NOMO-1 (cell line): ENCODE data around the gene CUX1.
"Not testable (repeated sequence)": the region's sequence is repeated elsewhere in the genome, so short reads cannot be mapped to it uniquely, and the experiment has no call there.

Experiments used
- DNase-seq, 2 experiments: peaks; one replicate each; lab custom pipeline; 2025; ENCODE audit not compliant: unreplicated experiment in 2 of 2; lab: John Stamatoyannopoulos, UW

CUX1 gene

DNA sequence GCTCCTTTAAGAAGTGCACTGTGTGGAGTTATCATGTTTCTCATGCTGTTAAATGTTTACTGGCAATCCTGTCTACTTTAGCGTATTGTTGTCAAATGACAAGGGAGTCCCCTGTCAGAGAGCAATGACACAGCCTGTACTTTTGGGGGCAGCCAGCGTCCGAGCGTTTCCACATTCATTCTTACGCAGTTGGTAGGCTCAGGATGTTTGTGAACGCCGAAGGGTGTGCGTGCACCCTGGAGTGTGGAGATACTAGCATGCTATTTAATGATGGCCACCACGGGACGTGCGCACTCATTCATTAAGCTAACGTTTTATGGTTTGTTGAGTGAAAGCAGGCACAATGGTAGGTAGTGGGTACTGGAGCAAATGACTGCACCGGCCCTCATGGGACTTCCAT, 48.0 kb downstream of the CUX1 start:
- DNase-seq: no peak

DNA sequence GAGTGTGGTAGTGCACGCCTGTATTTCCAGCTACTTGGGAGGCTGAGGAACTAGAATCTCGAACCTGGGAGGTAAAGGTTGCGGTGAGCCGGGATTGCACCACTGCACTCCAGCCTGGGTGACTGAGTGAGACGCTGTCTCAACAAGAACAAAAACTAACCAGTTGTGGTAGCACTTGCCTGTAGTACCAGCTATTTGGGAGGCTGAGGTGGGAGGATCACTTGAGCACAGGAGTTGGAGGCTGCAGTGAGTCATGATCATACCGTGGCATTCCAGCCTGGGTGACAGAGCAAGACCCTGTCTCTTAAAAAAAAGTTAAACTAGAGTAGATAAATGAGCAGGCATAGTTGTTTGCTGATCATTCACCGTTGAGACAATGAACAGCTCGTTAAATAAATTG, 48.9 kb downstream of the CUX1 start:
- DNase-seq: no peak

DNA sequence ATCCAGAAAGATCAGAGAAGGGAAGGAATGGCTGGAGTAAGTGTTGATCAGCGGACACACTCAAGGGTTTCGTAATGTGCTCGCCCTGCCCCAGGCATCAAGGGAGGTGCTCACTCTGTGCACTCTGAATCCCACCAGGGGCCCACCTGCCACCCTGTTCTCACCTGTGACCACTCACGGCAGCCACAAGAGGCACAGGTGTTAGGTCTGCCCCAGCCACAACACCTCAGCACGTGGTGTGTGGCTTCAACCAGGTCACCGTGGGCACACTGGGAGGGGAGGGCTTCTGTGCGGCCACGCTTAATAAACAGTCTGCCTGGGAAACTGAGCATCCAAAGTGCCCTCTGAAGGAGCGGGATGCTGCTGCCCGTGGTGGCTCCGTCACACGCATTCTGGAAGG, 49.8 kb downstream of the CUX1 start:
- no peak for DNase-seq

DNA sequence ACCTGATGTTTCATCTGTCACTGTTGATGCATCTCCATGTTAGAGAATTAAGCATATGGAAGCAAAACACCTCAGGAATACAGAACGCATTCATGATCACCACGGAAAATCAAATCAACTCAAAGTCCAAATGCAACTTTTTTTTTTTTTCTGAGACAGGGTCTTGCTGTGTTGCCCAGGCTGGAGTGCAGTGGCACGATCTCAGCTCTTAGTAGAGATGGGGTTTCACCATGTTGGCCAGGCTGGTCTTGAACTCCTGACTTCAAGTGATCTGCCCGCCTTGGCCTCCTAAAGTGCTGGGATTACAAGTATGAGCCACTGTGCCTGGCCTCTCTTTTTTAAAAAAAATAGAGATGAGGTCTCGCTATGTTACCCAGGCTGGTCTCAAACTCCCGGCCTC, 50.3 kb downstream of the CUX1 start:
- DNase-seq: not testable (repeated sequence)

DNA sequence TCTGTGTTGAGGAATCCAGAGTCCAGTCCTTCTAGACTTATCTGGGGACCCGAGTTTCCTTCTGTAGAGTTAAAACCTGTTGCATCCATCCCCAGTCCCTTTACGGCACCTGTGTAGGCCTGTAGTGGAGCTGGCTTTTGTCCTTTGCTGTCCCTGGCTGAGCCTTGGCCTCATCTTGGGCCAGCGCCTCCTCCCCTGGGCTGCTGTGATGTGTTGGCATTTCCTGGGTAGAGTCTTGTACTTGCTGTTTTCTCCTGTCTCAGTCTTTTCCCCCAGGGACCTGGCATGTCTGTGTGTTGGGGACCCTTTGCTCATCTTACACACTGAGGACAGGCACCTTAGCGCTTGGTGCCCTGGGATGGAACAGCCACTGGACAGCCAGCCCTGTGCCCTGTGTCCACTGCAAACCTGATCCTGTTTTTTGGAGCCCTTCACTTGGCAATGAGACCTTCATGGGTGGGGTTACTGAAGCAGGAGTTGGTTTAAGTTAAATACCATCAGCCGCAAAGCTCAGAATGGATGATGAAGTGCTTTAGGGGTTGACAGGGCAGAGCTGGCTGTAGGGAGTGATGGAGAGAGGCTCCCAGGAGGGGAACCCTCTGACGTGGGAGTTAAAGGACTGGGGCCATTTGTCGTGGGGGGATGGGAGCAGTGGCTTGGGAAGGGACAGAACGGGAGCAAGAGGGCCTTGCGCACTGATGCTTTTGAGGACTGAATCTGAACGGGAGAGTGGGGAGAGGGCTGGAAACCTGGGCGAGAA, 50.9 kb downstream of the CUX1 start:
- no peak for DNase-seq

DNA sequence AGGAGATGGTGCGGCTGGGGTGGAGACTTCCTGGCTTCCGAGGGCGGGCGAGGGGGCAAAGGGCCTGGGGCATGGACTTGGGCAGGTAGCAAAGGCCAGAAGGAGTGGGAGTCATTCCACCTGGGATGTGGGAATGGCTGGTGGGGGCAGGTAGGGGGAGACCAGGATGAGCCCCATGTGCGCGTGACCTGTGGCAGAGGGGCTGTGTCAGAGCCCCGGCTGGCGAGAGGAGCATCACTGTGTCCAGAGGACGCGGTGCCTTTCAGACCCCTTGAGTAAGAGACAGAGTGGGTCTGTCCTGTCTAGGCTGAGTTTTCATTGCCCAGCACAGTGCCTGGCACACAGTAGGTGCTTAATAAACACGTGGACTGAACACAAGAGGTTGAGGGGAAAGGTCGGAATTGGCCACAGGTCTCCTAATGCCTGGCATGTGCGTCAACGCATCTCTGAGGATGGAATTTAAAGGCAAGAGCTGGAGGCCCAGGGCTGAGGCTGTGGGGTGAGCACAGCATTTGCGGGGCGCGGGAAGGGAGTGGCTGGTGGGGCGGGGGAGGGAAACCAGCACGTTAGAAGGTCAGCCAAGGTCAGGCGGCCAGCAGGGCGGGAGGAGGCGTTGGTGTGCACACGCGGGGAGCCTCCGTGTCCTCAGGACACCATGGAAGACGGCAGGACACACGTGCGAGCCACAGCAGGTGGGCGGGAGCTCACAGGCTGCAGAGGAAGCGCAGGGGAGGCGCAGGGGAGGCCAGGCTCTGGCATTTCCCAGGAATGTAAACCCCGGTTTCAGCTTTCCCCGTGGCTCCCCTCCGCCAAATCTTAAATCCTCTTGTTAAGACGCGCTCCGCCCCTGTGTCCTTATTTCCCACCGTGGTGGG, 51.8 kb downstream of the CUX1 start:
- DNase-seq: no peak

DNA sequence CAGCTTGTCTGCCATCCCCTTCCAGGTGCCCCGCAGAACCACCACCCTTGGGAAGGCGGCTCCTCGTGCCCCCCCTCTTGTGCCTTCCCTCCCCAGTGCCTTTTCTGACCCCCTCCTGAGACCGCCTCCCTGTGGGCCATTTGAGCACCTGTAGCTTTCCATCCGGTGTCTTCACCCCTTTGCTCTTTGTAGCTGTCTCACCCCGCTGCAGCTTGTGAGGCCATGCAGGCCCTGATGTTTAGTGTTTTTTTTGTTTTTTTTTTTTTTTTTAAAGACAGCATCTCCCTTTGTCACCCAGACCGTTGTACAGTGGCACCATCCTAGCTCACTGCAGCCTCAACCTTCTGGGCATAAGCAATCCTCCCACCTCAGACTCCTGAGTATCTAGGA, 52.5 kb downstream of the CUX1 start:
- DNase-seq: no peak

DNA sequence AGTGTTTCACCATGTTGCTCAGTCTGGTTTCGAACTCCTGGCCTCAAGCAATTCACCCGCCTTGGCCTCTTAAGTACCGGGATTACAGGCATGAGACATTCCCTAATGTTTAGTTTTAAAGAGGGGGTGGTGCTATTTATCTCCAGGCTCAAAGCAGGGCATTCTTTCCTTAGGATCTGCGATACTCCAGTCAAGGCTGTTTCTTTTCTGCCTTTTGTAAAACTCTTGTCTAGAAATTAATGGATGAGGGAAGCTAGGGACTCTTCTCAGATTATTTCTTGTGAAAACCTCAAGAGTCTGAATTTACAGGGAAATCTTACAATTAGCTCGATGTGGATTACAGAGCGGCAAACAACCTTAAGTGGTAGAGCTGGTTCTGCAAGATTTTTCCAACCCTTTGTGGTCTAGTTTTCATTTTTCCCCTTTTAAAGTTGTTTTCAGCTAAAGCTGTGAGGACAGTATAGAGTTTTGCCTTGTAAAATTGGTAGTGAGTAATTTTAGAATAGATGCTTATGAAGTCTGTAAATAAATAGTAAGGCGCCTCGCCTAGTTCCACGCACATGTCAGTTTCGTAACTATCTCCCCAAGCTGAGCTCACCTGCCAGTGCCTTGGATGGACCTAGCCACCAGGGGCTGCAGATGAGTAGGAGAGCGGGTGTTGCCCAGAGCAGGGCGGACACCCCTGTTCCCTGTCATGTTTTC, 53.1 kb downstream of the CUX1 start:
- peak in 1 of 2 experiments; percentile 4 for DNase-seq

DNA sequence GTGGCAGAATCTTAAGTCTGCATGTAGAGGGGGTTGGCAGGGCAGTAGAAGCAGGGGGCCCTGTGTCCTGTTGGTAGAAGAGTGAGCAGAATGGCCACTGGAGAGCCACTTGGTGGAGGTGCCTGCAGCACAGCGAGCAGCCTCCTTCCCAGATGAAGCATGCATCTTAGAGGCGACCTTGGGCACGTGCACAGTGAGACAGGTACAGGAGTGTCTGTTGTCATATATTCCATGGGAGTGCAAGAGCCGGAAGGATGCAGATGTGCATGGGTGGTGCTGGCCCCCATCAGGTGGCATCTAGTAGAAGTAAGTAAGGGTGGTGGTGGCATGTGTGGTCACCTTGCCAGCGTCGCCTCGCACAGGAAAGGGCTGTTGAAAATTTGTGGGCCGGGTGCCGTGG, 53.9 kb downstream of the CUX1 start:
- DNase-seq: no peak

DNA sequence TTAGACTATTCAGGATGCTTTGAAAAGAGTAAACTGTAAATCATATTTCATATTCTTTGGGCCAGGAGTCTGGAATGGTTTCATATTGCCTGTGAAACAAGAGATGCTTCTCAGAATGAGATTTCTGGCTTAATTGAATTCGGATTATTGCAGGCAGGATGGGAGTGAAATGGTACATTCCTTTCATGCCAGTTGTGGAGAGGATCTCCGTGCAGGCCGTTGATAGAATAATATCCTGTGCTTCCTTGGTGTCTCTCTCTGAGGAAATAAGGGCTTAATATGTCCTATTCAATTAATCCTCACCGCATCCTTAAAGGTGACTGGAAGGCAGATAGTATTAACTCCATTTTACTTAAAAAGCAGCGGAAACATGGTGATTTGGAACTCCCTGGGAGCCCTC, 56.6 kb downstream of the CUX1 start:
- no peak for DNase-seq

DNA sequence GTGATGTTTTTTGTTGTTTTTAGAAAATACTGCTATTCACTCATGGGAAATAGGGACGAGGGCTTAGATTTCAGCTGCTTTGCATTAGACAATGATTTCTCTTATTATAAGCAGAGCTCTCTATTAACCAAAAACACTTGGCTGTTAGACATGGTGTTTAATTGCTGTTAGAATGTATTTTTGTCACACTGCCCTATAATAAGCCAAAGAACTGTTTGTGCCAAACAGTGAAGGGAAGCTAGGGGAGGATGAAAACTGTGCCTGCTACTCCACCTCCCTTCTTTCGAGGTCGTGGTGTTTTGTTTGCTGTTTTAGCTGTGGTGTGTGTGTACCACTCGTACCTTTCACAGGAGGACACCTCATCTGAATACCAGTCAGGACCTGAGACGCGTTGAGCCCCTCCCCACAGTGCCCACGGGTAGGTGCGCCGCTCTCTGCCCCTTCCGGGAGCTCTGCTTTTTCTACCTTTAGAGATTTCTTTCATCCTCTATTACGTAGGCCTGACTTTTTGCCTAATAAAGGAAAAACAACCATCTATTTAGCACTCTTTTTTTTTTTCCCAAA, 57.9 kb downstream of the CUX1 start:
- DNase-seq: no peak

DNA sequence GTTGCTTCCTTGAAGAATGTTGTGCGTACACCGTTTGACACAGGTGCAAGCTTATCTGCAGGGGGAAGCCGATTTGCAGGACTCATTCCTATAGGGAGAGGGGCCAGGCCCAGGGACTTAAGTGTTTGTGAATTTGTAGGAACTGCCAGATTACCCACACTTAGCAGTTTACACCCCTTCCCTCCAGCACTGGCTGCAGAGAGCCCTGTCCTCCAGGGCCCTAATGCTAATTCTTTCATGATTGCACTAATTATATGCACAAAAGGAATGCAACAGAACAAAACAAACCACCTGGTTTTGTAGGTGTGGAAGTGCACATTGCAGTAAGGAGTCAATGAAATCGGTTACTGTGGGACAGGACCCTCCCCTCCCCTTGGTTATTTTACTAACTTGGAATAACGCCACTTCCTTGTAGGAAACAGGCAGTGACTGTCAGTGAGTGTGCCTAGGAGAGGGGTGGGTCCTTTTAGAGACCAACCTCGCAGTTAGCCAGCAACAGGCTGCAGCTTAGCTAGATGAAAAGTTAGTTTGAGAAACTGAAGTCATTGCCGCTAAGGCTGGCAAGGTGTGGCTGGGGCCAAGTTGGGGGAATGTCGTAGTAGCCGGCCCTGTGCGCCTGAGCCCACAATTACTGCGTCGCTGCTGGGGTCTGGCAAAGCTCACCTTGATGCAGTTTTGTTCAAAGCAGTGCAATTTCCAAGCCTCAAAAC, 60.6 kb downstream of the CUX1 start:
- DNase-seq: no peak

DNA sequence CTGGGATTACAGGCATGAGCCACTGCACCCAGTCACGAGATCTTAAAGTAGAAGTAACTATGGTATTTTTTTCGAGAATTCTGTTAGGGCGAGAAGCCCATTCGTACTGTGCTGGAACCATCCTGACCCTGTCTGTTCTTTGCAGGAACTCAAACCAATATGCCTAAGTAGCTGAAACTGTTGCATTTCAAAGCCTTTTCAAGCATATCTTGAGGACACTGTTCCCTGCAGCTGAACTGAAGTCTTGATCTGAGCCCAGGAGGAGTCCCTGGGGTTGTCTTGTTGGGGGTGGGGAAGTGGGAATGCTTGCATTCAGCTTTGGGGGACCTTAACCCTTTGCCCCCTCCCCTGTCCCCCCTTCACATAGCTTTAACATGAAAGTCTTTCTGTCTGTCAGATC, 61.5 kb downstream of the CUX1 start:
- no peak for DNase-seq

DNA sequence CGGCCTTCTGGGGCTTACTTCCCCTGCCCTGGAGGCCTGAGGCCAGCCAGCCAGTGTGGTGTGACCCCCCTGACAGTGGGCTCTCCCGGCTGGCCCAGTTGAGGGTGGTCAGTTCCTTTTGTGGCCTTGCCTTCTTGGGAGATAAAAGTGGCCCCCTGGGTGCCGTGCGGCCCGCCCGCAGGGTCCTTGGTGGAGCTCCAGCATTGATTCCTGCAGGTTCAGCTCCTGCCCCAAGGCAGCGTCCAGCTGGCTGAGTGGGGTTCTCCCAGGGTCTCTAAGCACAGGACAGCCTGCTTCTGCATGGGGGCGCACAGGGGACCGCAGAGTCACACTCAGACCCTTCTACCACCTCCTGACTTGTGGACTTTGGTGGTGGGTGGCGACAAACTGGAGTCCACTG, 62.1 kb downstream of the CUX1 start:
- DNase-seq: no peak

DNA sequence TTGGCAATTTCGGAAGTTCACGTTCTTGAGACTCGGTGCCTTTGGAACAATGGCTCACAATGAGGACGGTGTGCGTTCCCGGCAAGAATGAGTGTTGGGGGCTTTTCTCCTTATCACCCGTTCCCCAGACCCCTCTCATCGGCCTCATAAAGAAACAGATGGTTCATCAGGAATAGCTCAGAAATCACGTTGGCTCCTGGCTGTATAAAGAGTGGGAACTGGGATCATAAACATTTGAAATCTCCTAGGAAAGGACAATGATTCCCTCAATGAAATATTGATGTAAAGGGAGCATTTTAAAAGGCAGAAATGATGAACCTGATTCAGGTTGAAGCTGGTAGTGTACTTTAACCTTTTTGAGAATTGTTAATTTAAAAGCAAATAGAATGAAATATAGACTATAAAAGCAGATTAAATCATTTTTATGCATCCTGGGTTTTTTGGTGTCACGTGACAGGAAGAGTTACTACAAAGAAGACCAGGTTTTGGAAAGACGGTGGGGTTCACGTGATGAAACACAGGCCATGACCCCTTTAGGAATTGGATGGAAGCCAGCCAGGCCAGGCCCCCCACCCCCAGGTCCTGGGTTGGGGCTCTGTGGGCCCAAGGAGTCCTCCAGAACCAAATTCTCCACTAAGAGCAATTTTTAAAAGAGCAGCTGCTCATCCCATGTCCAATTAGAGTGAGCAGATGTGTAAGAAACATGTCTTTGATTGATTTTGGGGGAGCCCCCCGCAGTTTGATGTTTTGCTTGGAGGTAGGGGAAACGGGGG, 63.0 kb downstream of the CUX1 start:
- DNase-seq: no peak

DNA sequence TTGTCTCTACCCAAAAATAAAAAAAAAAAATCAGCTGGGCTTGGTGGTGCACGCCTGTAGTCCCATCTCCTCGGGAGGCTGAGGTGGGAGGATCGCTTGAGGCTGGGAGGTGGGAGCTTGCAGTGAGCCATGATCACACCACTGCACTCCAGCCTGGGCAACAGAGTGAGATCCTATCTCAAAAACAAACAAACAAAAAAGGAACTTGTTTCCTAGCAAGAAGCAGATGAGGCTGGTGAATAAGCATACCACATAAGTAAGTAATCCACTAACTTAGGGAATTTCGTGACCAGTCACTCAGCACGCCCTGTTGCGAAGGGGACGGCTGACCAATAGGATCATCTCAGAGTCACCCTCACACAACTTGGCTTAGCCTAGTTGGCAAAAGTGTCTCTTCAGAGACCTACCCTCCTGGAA, 64.6 kb downstream of the CUX1 start:
- no peak for DNase-seq

DNA sequence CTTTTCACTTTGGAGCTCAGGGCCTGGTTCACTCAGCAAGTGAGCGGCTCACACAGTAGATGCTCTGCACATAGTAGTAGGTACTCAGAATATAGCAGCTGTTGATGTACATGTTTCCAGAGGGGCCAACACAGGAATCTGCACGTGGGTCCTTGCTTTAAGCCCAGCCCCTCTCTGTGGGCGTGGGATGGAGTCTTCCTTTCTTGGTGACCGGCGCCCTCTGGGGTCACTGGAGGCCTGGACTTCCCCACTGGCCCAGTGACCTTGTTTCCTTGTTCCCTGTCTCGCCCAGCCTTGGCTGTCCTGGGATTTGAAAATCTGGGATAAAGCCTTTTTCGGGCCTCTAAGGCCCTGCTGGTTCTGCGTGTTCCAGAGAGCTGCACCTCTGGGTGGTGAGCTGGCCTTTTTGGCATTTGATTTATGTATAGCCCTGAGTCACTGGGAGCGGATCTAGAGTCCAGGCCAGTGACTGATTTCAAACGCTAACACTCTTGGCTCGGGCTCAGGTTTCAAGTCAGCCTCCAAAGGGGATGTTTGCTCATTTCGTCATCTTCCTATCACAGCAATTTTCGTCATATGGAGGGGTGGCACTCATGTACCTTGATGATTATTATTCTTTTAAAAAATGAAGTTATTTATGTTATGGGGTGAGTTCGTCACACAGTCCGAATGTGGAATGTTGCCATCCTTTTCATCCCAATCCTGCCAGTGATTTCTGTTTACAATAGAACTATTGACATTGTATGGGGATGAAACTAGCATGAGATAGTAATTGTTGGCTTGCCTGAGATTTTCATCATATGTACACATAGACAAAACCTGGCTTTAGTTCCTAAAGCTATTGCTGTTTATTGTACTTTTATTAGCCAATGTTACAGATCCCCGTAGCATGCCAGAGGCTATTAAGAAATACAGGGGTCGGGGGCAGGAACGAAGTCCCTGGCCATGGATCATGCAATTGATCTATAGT, 65.5 kb downstream of the CUX1 start:
- DNase-seq: peak; percentile 93 to 98

DNA sequence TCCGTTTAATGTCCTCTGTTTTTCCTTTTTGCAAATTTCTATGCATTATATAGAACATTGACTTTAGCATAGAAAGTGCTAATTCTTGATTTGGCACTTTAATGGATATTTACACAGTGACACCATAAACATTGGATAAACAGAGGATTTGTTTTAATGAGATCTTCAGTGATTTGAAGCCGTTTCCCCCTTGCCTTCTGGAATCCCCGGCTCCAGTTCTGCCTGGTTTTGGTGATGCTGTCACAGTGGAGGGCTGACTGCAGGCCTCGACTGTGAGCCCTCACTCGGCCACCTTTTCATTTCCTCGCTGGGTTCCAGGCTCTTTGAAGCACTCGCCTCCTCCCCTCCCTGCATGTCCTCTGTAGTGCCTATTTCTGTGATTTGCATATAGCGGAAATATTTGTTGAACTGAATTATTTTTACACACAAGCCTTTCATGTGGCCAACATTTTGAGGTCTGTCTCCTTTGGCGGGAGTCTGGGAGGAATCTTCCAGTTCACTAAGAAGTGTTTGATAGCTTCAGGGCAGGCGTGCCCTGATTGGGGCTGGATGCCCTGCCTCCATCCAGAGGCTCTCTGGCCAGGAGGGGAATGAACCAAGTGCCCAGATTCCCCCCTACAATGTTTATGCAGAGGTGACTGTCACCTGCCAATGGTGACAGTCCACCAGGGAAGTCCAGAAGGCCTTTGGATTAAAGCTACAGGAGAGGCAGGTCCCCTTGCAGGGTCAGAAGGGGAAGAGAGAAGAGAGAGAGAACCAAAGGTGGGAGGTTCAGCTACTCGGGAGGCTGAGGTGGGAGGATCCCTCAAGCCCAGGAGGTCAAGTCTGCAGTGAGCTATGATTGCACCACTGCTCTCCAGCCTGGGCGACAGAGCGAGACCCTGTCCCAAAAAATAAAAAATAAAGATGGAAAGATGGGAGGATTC, 67.5 kb downstream of the CUX1 start:
- no peak for DNase-seq
